NT2/D1 (cell line): ENCODE results near the gene OR5C1.

ENCODE experiments used
- DNase-seq: peaks from one replicate; pipeline ENCODE4 v3.0.0-alpha.2; 2011; ENCODE audit warnings: low read depth, low spot score
- H3K27me3 ChIP-seq: 2 replicates; pipeline ENCODE4 v1.6.0; 2011; ENCODE audit warnings: mild to moderate bottlenecking; ENCODE audit not compliant: insufficient read length, insufficient read depth
- H3K36me3 ChIP-seq: 2 replicates; pipeline ENCODE4 v1.6.1; 2011; ENCODE audit warnings: mild to moderate bottlenecking, low read length, mixed read lengths; ENCODE audit not compliant: insufficient read depth, insufficient read length
- H3K4me1 ChIP-seq: 2 replicates; pipeline ENCODE4 v1.5.1; 2011; ENCODE audit not compliant: insufficient read depth, insufficient read length
- H3K4me3 ChIP-seq: 2 replicates; pipeline ENCODE4 v1.5.1; 2011; ENCODE audit warnings: low read depth; ENCODE audit not compliant: insufficient read length
- H3K9ac ChIP-seq: 2 replicates; pipeline ENCODE4 v1.6.0; 2011; ENCODE audit warnings: low read depth; ENCODE audit not compliant: insufficient read length
- H3K9me3 ChIP-seq: 2 replicates; pipeline ENCODE4 v1.5.1; 2011; ENCODE audit warnings: mild to moderate bottlenecking, low read length; ENCODE audit not compliant: insufficient read depth
- SUZ12 ChIP-seq: IDR thresholded peaks from 2 replicates; pipeline ENCODE4 v1.6.1; 2011; ENCODE audit not compliant: insufficient read length, insufficient read depth; ENCODE audit errors: extremely low read depth
- YY1 ChIP-seq: IDR thresholded peaks from 2 replicates; pipeline ENCODE4 v1.6.1; 2011; ENCODE audit not compliant: insufficient read length, insufficient read depth
- ZNF274 ChIP-seq: IDR thresholded peaks from 2 replicates; pipeline ENCODE4 v1.6.1; 2011; ENCODE audit warnings: mild to moderate bottlenecking, low read depth, low read length

Gene OR5C1

DNA sequence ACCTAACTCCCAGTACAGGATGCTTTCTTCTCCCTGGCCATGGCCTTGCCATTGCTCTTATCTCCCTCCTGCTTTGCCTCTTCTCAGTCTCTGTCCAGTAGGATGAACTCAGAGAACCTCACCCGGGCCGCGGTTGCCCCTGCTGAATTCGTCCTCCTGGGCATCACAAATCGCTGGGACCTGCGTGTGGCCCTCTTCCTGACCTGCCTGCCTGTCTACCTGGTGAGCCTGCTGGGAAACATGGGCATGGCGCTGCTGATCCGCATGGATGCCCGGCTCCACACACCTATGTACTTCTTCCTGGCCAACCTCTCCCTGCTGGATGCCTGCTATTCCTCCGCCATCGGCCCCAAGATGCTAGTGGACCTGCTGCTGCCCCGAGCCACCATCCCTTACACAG, at the start of gene OR5C1:
Gene OR5C1, plus strand, starts transcription at position 103 of the 400 bp plus-strand sequence. Its CDS starts 0 bp downstream, at position 103.
- H3K9ac ChIP-seq: no peak within 1 kb of the TSS
- H3K4me1 ChIP-seq: no peaks in the 10 kb centered on the region
- no peak within 1 kb of the TSS for H3K4me3 ChIP-seq
- H3K9me3 ChIP-seq: no peaks in the 10 kb centered on the region
- no peak for TF ChIP-seq ZNF274
- no peak for TF ChIP-seq SUZ12
- no peak for TF ChIP-seq YY1
- no peak for DNase-seq
- no peaks in the 10 kb centered on the region for H3K36me3 ChIP-seq
- no peaks in the 10 kb centered on the region for H3K27me3 ChIP-seq

DNA sequence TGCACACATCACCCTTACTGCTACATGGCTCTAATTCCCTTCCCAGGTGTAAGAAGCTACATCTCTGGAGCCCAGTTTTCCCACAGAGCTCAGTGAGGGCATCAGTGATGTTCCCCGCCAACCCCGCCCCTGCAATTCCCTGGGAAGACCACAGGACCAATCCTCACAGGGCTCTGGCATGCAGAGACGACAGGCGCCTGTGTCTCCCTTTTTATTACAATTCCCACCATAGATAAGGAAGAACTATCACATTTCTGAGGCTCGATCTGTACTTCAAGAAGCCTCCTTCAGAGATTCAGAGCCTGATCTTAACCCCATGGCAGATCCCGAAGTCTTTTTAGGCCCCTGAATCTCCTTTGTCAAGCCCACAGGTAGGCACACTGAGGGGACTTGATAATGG, 46.7 kb upstream of the OR5C1 start, which contains the start of gene OR1L6:
Gene OR1L6, plus strand, starts transcription at position 301 of the 400 bp plus-strand sequence. CDS start 7,545 bp downstream, outside the sequence.
- Histone ChIP-seq H3K9ac (no peak within 1 kb of the TSS), H3K27me3 (peaks cover 10% of the 10 kb centered on the region), H3K9me3 (no peaks in the 10 kb centered on the region), H3K36me3 (no peaks in the 10 kb centered on the region), H3K4me1 (no peaks in the 10 kb centered on the region), H3K4me3 (no peak within 1 kb of the TSS)
- TF ChIP-seq SUZ12 (no peak), YY1 (no peak), ZNF274 (no peak)
- DNase-seq: no peak

DNA sequence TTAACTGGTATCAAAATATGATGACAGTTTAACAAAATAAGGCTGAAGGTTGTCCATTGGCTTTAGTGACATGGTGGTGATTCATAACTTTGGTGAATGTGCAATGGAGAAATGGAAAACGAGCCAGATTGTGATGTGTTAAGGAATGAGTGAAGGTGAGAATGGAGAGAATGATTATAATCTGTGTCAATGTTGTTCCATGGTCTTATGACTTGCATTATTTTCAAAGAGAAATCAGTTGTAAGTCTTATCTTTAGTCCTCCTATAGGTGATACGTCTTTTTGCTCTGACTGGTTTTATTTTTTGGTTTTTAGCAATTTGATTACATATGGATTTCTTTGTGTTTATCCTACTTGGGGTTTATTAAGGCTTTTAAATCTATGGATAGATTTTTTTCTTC, 33.9 kb upstream of the OR5C1 start:
- Histone ChIP-seq H3K36me3 (no peaks in the 10 kb centered on the region), H3K27me3 (no peaks in the 10 kb centered on the region), H3K4me1 (no peaks in the 10 kb centered on the region), H3K4me3 (no peak overlapping the region), H3K9me3 (peaks cover 4% of the 10 kb centered on the region; the same call in 1 of the 2 replicates), H3K9ac (no peak overlapping the region)
- DNase-seq: no peak
- TF ChIP-seq ZNF274: no peak
- no peak for TF ChIP-seq SUZ12
- TF ChIP-seq YY1: no peak

DNA sequence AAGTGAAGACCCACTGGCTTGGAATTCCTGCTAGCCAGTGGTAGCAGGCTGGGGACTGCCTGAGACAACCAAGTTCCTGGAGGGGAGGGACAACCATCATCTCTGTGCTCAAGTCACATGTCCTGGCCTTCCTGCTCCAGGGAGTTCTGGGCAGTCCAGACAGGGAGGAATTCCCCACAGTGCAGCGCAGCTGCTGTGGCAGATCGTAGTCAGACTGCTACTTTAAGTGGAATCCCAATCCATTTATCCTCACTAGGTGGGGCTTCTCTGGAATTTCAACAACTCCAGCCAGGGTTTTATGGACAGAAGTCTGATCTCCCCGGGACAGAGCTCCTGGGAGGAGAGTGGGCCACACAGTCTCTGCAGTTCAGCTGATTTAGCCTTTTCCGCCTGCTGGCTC, 20.9 kb upstream of the OR5C1 start:
- peaks cover 5% of the 10 kb centered on the region for H3K4me1 ChIP-seq
- no peak overlapping the region for H3K4me3 ChIP-seq
- H3K9me3 ChIP-seq: peaks cover 14% of the 10 kb centered on the region; the same call in 1 of the 2 replicates
- H3K27me3 ChIP-seq: no peaks in the 10 kb centered on the region
- H3K9ac ChIP-seq: no peak overlapping the region
- DNase-seq: no peak
- H3K36me3 ChIP-seq: no peaks in the 10 kb centered on the region
- TF ChIP-seq YY1 (no peak), SUZ12 (no peak), ZNF274 (no peak)

DNA sequence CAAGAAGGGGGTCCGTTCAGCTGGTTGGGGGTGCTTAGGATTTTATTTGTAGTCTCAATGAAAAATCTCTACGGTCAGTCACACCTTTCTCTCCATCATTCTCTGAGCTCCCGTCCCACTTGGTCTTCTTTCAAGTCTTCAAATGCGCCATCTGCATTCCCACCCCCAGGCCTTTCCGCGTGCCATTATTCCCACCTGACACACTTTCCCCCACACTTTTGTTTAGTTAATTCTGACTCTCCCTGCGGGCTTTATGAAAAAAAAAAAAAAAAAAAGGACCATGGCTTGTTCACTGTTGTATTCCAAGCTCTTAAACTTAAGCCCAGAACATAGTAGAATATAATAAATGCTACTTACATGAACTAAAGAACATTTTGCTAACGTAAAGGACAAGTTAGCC, 11.7 kb upstream of the OR5C1 start:
- no peak for TF ChIP-seq SUZ12
- no peak for TF ChIP-seq ZNF274
- no peak for TF ChIP-seq YY1
- Histone ChIP-seq H3K9me3 (no peaks in the 10 kb centered on the region), H3K36me3 (no peaks in the 10 kb centered on the region), H3K4me3 (no peak overlapping the region), H3K4me1 (no peaks in the 10 kb centered on the region), H3K9ac (no peak overlapping the region), H3K27me3 (no peaks in the 10 kb centered on the region)
- DNase-seq: no peak

DNA sequence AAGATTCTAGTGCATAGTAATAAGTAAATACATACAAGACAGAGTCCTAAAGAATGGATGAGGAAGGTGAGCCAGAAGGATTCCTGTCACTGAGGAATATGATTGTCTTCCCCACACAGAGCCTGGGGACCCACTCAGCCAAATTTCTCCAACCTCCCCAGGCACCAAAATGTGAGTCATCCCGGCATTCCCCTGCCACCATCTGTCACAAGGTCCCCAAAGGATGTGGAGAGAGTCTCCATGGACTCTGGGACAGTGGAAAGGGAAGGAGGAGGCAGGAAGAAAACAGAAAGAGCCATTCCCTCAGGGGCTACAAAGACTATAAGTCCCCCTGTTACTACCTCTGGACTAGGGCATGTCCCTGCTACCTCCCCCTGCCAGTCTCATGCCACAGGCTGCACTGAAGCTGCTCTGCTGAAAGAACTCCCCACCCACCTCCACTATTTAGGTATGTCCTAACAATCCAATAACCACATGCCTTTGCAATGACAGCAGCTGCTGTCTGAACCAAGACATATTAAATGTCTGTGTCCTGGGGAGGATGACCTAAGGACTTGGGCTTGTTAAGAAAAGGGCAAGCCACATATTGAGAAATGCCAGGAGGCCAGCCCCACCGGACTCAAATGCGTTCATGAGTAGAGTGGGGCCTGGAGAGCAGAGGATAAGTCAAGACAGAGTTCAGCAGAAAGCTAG, 10.7 kb upstream of the OR5C1 start:
- Histone ChIP-seq H3K9ac (no peak overlapping the region), H3K9me3 (no peaks in the 10 kb centered on the region), H3K36me3 (no peaks in the 10 kb centered on the region), H3K27me3 (no peaks in the 10 kb centered on the region), H3K4me1 (no peaks in the 10 kb centered on the region), H3K4me3 (no peak overlapping the region)
- TF ChIP-seq ZNF274: no peak
- TF ChIP-seq YY1: no peak
- no peak for TF ChIP-seq SUZ12
- no peak for DNase-seq

DNA sequence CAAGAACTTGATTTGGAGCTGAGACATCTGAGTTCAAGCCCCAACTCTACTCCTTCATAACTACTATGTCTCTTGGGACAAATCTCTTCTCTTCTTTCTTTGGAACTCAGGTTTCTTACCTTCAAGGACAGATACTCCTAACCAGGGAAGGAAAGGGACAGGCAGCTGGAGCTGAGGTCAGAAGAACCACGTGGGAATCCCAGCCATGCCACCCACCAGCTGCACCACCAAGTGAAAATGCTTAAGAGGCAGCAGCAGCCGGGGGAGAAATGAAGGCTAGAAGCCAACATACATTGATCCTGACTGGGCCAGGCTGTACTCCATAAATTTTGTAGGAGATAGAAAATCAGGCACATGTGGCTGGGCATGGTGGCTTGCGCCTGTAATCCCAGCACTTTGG, 9.6 kb upstream of the OR5C1 start:
- no peaks in the 10 kb centered on the region for H3K27me3 ChIP-seq
- no peaks in the 10 kb centered on the region for H3K9me3 ChIP-seq
- H3K4me3 ChIP-seq: no peak overlapping the region
- H3K9ac ChIP-seq: no peak overlapping the region
- TF ChIP-seq ZNF274 (no peak), SUZ12 (no peak), YY1 (no peak)
- no peak for DNase-seq
- H3K36me3 ChIP-seq: no peaks in the 10 kb centered on the region
- H3K4me1 ChIP-seq: no peaks in the 10 kb centered on the region

DNA sequence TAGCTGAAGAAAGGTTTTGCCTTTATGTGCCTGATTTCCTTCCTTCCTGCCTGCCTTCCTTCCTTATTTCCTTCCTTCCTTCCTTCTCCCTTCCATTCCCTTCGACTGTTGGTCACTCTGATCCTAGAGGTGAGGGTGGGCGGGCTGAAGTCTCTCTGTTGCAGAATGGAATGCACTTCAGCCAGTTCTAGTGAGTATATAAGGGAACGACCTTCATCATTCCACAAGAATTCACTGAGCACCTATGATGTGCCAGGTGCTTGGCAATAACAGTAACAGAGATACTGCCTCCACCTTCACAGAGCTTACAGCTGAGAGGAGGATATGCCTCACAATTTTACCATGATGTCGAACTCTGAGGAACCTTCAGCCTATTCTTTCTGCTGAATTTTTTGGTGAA, 8.7 kb upstream of the OR5C1 start:
- Histone ChIP-seq H3K27me3 (no peaks in the 10 kb centered on the region), H3K4me3 (no peak overlapping the region), H3K4me1 (no peaks in the 10 kb centered on the region), H3K9ac (no peak overlapping the region), H3K9me3 (no peaks in the 10 kb centered on the region), H3K36me3 (no peaks in the 10 kb centered on the region)
- no peak for TF ChIP-seq YY1
- TF ChIP-seq ZNF274: no peak
- no peak for DNase-seq
